Renal pelvis (tissue), 4 donors: Measurements from ENCODE around the gene SLC50A1. TPM values are rescaled to one million over a fixed set of nuclear protein-coding genes. Genes with fewer than 3 reads are reported as not detected.
A peak's percentile ranks its signal among the peaks of the same experiment; 100 is the strongest.

Experiments
- DNase-seq: peaks from one replicate; pipeline ENCODE4 v3.0.0-alpha.2; 2013
- polyA plus RNA-seq, 3 donors: library from polyadenylated mRNA; unstranded; fragments of 120-200 nt; gene quantifications; one replicate each; pipeline ENCODE4 v1.2.1, GENCODE V29; 2013; ENCODE audit not compliant: insufficient read length in 3 of 3

SLC50A1 gene
- polyA plus RNA-seq, 3 donors: 45.3 to 61.3 (median 51.2) TPM

DNA sequence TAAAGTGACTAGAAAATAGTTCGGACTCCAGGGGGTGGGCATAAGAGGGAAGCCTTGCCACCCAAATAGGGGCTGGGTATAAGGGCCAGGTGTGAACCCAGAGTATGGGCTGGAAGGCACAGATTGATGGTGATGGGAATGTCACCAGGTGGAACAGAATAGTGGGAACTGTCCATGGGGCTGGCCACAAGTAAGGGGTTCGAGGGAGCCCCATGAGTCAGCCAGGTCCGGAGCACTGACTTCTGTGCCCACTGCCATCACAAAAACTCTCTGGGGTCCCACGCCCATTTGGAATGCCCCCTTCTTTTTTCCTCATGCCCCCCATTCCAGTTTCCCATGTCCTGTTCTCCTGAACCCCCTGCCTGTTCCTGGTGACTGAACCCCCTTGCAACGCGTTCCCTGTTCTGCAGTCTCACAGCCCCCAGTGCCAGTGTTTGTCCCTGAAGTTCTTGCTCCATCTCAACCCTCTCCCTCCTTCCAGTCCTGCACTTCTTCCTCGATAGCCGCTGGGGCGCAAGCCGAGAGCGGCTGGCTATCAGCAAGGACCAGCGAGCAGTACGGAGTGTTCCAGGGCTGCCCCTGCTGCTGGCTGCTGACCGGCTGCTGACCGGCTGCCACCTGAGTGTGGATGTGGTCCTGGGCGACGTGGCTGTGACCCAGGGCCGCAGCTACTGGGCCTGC is 45.9 kb downstream of the SLC50A1 start:
- DNase-seq: no peak

DNA sequence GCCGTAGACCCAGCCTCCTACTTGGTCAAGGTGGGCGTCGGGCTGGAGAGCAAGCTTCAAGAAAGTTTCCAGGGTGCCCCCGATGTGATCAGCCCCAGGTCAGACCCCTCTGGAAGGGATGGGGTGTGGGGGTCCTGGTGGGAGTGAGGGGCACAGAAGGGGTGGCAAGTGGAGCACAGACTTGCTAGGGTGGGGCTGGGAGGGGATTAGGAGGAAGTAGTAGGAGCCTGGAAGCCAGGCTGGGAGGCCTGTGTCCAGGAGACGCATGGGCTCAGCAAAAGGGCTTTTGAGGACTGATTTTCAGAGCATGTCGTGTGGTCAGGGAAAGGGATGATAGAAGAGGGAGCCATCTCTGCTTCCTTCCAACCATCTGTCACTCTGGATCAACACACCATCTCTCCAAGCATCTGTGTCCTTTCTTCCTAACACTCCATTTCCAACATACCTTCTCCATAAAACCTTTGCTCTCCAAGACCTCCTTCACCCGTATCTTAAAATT is 46.4 kb downstream of the SLC50A1 start:
- no peak for DNase-seq

DNA sequence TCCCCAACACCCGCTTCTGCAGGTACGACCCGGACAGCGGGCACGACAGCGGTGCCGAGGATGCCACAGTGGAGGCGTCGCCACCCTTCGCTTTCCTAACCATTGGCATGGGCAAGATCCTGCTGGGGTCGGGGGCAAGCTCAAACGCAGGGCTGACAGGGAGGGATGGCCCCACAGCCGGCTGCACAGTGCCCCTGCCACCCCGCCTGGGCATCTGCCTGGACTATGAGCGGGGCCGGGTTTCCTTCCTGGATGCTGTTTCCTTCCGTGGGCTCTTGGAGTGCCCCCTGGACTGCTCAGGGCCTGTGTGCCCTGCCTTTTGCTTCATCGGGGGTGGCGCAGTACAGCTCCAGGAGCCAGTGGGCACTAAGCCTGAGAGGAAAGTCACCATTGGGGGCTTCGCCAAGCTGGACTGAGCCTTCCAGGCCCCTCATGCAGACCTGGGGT is 48.1 kb downstream of the SLC50A1 start:
- no peak for DNase-seq

DNA sequence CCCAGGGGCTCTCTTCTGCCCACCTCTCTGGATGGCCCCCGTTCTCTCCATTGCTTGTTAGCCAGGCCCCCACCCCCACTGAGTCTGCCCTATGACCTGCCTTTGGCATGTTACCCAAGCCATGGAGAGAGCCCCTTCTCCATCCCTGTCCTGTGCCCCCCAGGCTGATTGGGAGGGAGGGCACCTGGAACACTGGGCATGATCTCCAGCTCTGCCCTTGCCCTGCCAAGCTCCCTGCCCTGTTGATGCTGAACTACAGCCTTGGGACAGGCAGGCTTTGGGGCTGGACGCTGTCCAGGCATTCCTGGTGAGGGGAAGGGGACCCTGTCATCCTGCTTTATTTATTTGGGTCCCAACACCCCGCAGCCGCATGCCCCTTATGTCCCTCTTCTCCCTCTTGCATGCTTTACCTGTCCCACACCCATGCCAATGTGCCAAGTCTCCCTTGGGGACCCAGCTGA is 48.7 kb downstream of the SLC50A1 start:
- no peak for DNase-seq

DNA sequence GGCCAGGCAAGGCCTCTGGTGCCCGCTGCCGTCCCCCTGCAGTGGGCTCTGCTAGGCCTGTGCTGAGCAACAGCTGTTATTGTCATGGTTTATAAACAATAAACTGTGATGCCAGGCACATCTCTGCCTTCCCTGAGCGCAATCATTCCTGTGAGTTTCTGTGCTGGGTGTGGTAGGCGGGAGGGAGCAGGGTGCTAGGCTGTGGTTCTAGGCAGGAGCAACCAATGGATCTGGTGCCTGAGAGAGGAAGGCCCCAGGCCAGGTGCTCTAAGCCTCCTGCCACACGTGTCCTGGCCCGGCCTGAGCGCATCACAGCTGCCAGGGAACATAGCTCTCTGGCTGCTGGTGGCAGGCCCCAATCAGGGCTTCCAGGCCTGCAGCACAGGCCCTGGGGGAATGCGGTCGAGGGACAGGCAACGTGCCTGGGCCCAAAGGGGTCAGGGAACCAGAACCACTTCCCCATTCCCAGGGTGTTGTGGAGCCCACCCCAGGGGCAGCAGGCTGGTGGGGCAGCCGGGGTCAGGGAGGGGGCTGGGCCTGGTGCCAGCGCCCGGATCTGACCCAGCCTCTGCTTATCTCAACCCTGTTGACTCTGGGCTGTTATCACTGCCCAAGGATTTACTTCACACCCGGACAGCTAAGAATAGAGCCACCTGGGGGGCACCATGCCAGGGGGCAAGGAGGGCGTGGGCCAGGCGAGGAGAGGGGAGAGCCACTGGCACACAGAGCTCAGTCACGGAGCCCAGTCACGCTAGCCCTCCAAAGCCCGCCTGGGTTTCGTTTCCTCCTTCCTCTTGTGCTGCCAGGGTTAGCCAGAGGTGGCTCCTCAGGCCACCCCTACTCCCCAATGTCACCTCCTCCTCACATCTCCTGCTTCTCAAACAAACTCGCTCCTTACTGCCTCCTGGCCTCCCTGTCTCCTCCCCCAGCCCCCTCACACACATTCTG is 49.5 kb downstream of the SLC50A1 start:
- DNase-seq: peak; percentile 48

DNA sequence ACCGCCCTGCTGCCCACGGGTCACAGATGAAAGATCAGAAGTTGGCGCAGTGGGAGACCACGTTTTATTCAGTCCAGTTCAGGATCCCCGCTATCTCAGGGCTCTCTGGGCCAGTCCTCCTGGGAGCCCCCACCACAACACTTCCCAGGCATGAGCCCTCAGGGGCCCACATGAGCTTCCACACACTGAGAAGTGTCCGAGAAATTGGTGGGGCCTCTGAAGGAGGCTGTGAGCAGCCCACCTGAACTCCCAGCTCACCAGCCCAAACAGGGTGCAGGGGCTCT is 50.1 kb downstream of the SLC50A1 start:
- no peak for DNase-seq

DNA sequence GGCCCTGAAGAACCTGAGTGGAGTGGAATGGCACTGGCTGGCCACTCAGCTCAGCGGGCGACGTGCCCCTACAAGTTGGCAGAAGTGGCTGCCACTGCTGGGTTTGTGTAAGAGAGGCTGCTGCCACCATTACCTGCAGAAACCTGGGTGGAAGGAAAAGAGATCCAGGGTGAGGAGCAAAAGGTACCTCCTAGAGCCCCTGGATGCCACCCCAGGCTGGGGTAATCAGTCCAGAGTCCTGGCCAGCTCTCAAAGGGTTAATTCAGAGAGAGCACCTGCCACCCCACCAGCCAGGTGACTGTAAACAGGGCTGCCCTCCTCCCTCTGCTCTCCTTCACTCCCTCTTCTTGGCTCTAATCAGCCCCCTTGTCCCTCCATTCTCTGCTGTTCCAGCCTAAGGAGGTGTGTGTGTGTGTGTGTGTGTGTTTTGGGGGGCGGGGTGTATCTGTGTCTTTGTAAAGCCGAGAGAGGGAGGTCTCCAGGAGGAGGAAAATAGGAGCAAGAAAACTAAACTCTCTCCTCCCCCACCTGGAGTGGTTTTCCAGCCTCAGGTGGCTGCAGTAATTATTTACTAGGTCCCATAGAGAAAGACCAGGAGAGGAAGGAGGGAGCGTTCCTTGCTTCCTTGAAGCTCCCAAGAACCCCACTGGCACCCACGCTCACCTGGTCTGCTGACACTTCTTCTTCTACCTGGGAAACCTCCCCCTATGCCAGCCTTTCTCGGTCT is 50.6 kb downstream of the SLC50A1 start:
- peak; percentile 53 for DNase-seq

DNA sequence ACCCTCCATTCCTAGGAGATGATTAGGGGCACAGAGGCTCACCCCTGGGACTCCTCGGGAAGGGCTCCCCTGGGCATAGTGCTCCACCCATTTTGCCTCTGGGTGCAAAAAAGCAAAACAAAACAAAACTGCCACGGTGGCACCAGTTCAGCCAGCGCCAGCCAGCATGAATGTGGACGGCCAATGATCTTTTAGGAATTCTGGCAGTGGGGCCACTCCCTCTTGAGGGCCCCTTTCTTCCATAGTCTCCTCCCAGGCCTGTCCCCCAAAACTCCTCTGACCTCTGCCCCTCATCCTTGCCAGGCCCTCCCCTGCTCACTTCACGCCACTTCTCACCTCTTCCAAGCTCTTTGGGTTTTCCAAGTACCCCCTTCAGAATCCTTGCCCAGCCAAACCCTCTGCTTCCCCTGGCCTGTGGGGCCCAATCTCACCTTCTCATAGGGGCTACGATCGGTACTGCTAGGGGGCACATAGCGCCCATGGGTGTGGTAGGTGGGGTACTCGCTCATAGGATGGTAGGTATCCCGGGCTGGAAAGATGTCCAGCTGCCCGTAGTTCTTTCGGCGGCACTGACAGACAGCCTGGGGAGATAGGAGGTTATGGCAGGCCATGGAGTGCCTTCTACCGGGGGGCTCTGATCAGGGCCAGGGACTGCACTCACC is 51.3 kb downstream of the SLC50A1 start:
- no peak for DNase-seq

DNA sequence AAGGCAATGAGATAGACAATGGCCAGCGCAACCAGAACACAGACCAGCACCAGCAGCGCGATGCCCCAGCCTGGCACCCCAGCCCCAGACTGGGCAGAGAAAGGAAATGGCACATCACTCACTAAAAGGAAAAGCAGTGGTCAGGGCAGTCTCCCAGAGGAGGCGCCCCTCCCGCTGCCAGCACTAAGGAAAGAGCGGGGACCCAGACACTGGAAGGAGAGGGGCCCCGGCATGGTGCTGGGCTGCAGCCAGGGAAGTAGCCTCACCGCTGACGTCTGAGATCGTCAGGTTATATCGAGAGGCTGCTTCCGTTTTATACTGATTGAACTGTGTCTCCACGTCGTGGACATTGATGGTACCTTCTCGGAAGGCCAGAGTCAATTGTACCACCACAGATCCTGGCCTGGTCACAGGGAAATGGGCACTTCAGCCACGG is 51.8 kb downstream of the SLC50A1 start:
- DNase-seq: no peak

DNA sequence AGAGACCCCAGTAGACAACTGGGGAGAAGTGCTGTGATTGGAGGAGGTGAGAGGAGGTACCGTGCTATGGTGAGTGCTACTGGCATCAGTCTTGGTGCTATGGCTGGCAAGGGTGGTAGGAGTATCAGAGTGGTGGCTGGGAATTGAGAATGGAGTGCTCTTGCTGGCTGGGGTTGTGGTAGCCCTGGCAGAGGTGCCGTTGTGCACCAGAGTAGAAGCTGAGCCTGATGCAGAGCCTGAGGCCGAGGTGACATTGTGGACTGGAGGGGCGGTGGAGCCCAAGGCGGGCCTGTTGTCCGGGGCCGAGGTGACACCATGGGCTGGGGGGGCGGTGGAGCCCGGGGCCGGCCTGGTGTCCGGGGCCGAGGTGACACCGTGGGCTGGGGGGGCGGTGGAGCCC is 52.6 kb downstream of the SLC50A1 start:
- DNase-seq: no peak

Other genes starting within 250 kb of the SLC50A1 start
- 10 to 100 TPM; 44.1 to 47.2 (median 44.2) TPM for gene PMVK, start 199.1 kb upstream of the SLC50A1 start, polyA plus RNA-seq
- 10 to 100 TPM; 76.2 to 80.3 (median 76.6) TPM for gene PBXIP1, start 179.8 kb upstream of the SLC50A1 start, polyA plus RNA-seq
- gene PYGO2, start 174.1 kb upstream of the SLC50A1 start, polyA plus RNA-seq: 10 to 100 TPM; 47.4 to 52.1 (median 51.6) TPM
- 10 to 100 TPM; 74.6 to 91.3 (median 81.7) TPM for gene SHC1, start 165.1 kb upstream of the SLC50A1 start, polyA plus RNA-seq
- 100 to 1,000 TPM in 1 of 3 donors, 10 to 100 TPM in 2; 88.0 to 105 (median 96.5) TPM for gene CKS1B, start 161.2 kb upstream of the SLC50A1 start, polyA plus RNA-seq
- 10 to 100 TPM; 34.1 to 39.0 (median 38.4) TPM for gene FLAD1, start 152.5 kb upstream of the SLC50A1 start, polyA plus RNA-seq
- gene LENEP, start 142.3 kb upstream of the SLC50A1 start, polyA plus RNA-seq: 1 to 10 TPM in 1 of 3 donors, under 1 TPM in 2; 0.36 to 1.5 (median 0.87) TPM
- gene ZBTB7B, start 133.1 kb upstream of the SLC50A1 start, polyA plus RNA-seq: 10 to 100 TPM; 15.9 to 18.0 (median 16.3) TPM
- 1 to 10 TPM; 1.9 to 2.8 (median 2.2) TPM for gene DCST2, start 102.1 kb upstream of the SLC50A1 start, polyA plus RNA-seq
- under 1 TPM; 0.38 to 0.61 (median 0.41) TPM for gene DCST1, start 102.0 kb upstream of the SLC50A1 start, polyA plus RNA-seq
- gene ADAM15, start 84.5 kb upstream of the SLC50A1 start, polyA plus RNA-seq: 10 to 100 TPM; 57.5 to 62.8 (median 58.0) TPM
- gene EFNA4, start 72.1 kb upstream of the SLC50A1 start, polyA plus RNA-seq: 10 to 100 TPM; 22.1 to 23.7 (median 23.0) TPM
- gene EFNA3, start 57.0 kb upstream of the SLC50A1 start, polyA plus RNA-seq: 1 to 10 TPM; 6.3 to 8.8 (median 8.4) TPM
- 10 to 100 TPM; 66.7 to 79.3 (median 73.3) TPM for gene EFNA1, start 8.0 kb upstream of the SLC50A1 start, polyA plus RNA-seq
- 10 to 100 TPM; 38.6 to 55.8 (median 50.3) TPM for gene DPM3, start 4.7 kb downstream of the SLC50A1 start, polyA plus RNA-seq
- gene KRTCAP2, start 37.5 kb downstream of the SLC50A1 start, polyA plus RNA-seq: 100 to 1,000 TPM; 120 to 146 (median 127) TPM
- 1 to 10 TPM; 3.8 to 5.8 (median 5.8) TPM for gene TRIM46, start 38.0 kb downstream of the SLC50A1 start, polyA plus RNA-seq
- gene THBS3, start 72.0 kb downstream of the SLC50A1 start, polyA plus RNA-seq: 10 to 100 TPM; 32.3 to 50.0 (median 43.0) TPM
- 10 to 100 TPM; 43.4 to 50.1 (median 48.6) TPM for gene MTX1, start 72.8 kb downstream of the SLC50A1 start, polyA plus RNA-seq
- gene ENTREP3, start 119.6 kb downstream of the SLC50A1 start, polyA plus RNA-seq: 10 to 100 TPM; 26.6 to 33.0 (median 31.9) TPM
- 10 to 100 TPM; 66.7 to 68.5 (median 67.2) TPM for gene SCAMP3, start 126.5 kb downstream of the SLC50A1 start, polyA plus RNA-seq
- 10 to 100 TPM; 79.4 to 90.5 (median 89.7) TPM for gene CLK2, start 137.7 kb downstream of the SLC50A1 start, polyA plus RNA-seq
- 10 to 100 TPM; 11.6 to 13.7 (median 12.2) TPM for gene HCN3, start 141.6 kb downstream of the SLC50A1 start, polyA plus RNA-seq
- gene PKLR, start 165.6 kb downstream of the SLC50A1 start, polyA plus RNA-seq: 10 to 100 TPM in 1 of 3 donors, 1 to 10 TPM in 2; 8.6 to 11.8 (median 9.1) TPM
- gene FDPS, start 173.0 kb downstream of the SLC50A1 start, polyA plus RNA-seq: 100 to 1,000 TPM; 183 to 207 (median 202) TPM
- gene RUSC1, start 185.0 kb downstream of the SLC50A1 start, polyA plus RNA-seq: 10 to 100 TPM; 35.9 to 41.7 (median 41.0) TPM